WTC11 (cell line): ENCODE measurements around the gene MEGF10. TPM values are rescaled to one million over a fixed set of nuclear protein-coding genes. Genes with fewer than 3 reads are reported as not detected.
"Not testable (repeated sequence)": the region's sequence is repeated elsewhere in the genome, so short reads cannot be mapped to it uniquely, and the experiment has no call there.

Experiments used
- ATAC-seq: fragments of 200-7000 bp; cut with Tn5 transposase; 2 replicates; pipeline ENCODE4 v1.10.0; 2021; ENCODE audit warnings: mild to moderate bottlenecking, moderate library complexity
- CTCF ChIA-PET: fragments of 300-600 bp; sonication (Branson Sonifier 250); formaldehyde crosslinking; loops from one replicate; lab custom pipeline; 2021; ENCODE audit warnings: antibody characterized with exemption; lab: Charles Lee
- POLR2A ChIA-PET: fragments of 350-600 bp; sonication (Branson Sonifier 250); formaldehyde crosslinking; loops from one replicate; lab custom pipeline; 2021; ENCODE audit warnings: antibody characterized with exemption; lab: Charles Lee
- DNase-seq: peaks from one replicate; pipeline ENCODE4 v3.0.0; 2021; ENCODE audit warnings: low spot score
- H3K27ac Mint-ChIP-seq: 2 replicates; pipeline ENCODE4 v1.8.0; 2021; ENCODE audit warnings: mixed read lengths
- H3K27me3 Mint-ChIP-seq: 2 replicates; pipeline ENCODE4 v1.8.0; 2021; ENCODE audit warnings: low read depth, mild to moderate bottlenecking, moderate library complexity, mixed read lengths
- H3K36me3 Mint-ChIP-seq: 2 replicates; pipeline ENCODE4 v1.8.0; 2021; ENCODE audit warnings: mixed read lengths
- H3K4me1 Mint-ChIP-seq: 2 replicates; pipeline ENCODE4 v1.8.0; 2022; ENCODE audit warnings: mixed read lengths
- H3K4me3 Mint-ChIP-seq: 2 replicates; pipeline ENCODE4 v1.8.0; 2021; ENCODE audit warnings: mild to moderate bottlenecking, moderate library complexity, mixed read lengths
- H3K9me3 Mint-ChIP-seq: 2 replicates; pipeline ENCODE4 v1.8.0; 2021; ENCODE audit warnings: mixed read lengths
- CBFB ChIP-seq: sonication (generic); formaldehyde crosslinking; IDR thresholded peaks from 2 replicates; pipeline ENCODE4 v1.8.1; 2022; ENCODE audit warnings: mild to moderate bottlenecking, low read depth, missing genetic modification reagents
- ETV6 ChIP-seq: sonication (generic); formaldehyde crosslinking; IDR thresholded peaks from 2 replicates; pipeline ENCODE4 v1.8.1; 2022; ENCODE audit warnings: mild to moderate bottlenecking, missing genetic modification reagents
- FOXP1 ChIP-seq: sonication (generic); formaldehyde crosslinking; IDR thresholded peaks from 2 replicates; pipeline ENCODE4 v1.8.0; 2022; ENCODE audit warnings: missing genetic modification reagents, mild to moderate bottlenecking, moderate library complexity, borderline replicate concordance
- GTF2I ChIP-seq: fragments of 250-450 bp; sonication (Bioruptor Pico); conservative IDR thresholded peaks from 2 replicates; pipeline ENCODE4 v1.4.0; 2021; ENCODE audit warnings: mild to moderate bottlenecking
- JUN ChIP-seq: sonication (generic); formaldehyde crosslinking; IDR thresholded peaks from 2 replicates; pipeline ENCODE4 v1.8.0; 2023; ENCODE audit warnings: mild to moderate bottlenecking, missing genetic modification reagents
- MYBL2 ChIP-seq: sonication (generic); formaldehyde crosslinking; IDR thresholded peaks from 2 replicates; pipeline ENCODE4 v1.8.1; 2023; ENCODE audit warnings: mild to moderate bottlenecking, moderate library complexity, missing genetic modification reagents
- PRRX2 ChIP-seq: fragments of 250-450 bp; sonication (Bioruptor Pico); IDR thresholded peaks from 2 replicates; pipeline ENCODE4 v1.8.0; 2021; ENCODE audit warnings: mild to moderate bottlenecking
- total RNA-seq: library from RNA; stranded (reverse); gene quantifications from 3 replicates; pipeline ENCODE4 v1.2.3, GENCODE V29; 2021
- TF ChIP-seq, protein P1 (sequence below): sonication (generic); formaldehyde crosslinking; IDR thresholded peaks from 2 replicates; pipeline ENCODE4 v1.8.1; 2023; ENCODE audit warnings: mild to moderate bottlenecking, missing genetic modification reagents
- TF ChIP-seq, protein P2 (sequence below): fragments of 250-450 bp; sonication (Bioruptor Pico); IDR thresholded peaks from 2 replicates; pipeline ENCODE4 v1.9.0; 2021; ENCODE audit warnings: mild to moderate bottlenecking
- TF ChIP-seq, protein P3 (sequence below): sonication (generic); formaldehyde crosslinking; IDR thresholded peaks from 2 replicates; pipeline ENCODE4 v1.8.1; 2023; ENCODE audit warnings: mild to moderate bottlenecking, moderate library complexity, missing genetic modification reagents
- TF ChIP-seq, protein P4 (sequence below): sonication (generic); formaldehyde crosslinking; IDR thresholded peaks from 2 replicates; pipeline ENCODE4 v1.8.0; 2023; ENCODE audit warnings: missing genetic modification reagents, mild to moderate bottlenecking, borderline replicate concordance
- TF ChIP-seq, protein P5 (sequence below): sonication (generic); formaldehyde crosslinking; IDR thresholded peaks from 2 replicates; pipeline ENCODE4 v1.8.0; 2022; ENCODE audit warnings: mild to moderate bottlenecking, missing genetic modification reagents
- TF ChIP-seq, protein P6 (sequence below): sonication (generic); formaldehyde crosslinking; IDR thresholded peaks from 2 replicates; pipeline ENCODE4 v1.8.1; 2023; ENCODE audit warnings: mild to moderate bottlenecking, missing genetic modification reagents, moderate library complexity

Gene MEGF10
- total RNA-seq, 1 experiment from 2014 or later: 24.5 TPM

DNA sequence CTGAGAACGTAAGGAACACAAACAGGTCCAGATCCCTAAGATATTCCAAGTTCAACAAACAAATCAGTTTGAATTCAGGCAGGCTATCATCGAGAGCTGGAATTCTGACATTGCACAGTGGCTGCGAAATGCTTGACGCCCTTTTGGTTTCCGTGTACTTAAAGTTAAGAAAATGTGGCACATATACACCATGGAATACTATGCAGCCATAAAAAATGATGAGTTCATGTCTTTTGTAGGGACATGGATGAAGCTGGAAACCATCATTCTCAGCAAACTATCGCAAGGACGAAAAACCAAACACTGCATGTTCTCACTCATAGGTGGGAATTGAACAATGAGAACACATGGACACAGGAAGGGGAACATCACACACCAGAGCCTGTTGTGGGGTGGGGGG is 17.7 kb downstream of the MEGF10 start:
- H3K4me3 Mint-ChIP-seq, H3K36me3 Mint-ChIP-seq, POLR2A ChIA-PET, H3K9me3 Mint-ChIP-seq, DNase-seq, H3K27me3 Mint-ChIP-seq, ATAC-seq: not testable (repeated sequence)
- CTCF ChIA-PET: interaction anchor here (1.0 to 1.6 kb wide), 4 partner anchors 9 to 66 kb away, joined by 3 to 5 read pairs (median 4); no protein-coding TSS in a partner anchor
- Mint-ChIP-seq H3K4me1 (peaks cover 72% of the 10 kb centered on the region), H3K27ac (peak overlapping the region; percentile 91)
- peak; percentile 85 for TF ChIP-seq GTF2I (CRISPR knock-in tag)

DNA sequence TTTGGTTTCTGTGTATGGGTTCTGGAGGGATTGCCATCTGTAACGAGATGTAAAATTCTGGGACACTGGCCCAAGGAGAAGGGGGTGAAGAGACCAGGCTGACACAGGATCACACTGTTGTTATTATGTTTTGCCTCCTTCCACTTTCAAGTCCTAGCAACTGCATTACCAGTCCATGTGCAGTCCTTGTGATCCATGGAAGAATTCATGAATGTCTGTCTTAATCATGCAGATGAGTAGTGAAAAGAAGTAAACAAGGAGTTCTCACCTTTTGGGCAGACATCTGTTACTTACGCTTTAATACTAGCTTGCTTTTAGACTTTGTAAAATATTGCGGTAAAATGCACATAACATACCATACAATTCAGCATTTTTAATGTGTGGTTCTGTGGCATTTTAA is 18.3 kb downstream of the MEGF10 start:
- no peak overlapping the region for H3K4me3 Mint-ChIP-seq
- peaks cover 10% of the 10 kb centered on the region for H3K36me3 Mint-ChIP-seq
- DNase-seq (no peak), ATAC-seq (no peak)
- ChIA-PET CTCF (no interaction called here), POLR2A (no interaction called here)
- TF ChIP-seq, protein P1, sequence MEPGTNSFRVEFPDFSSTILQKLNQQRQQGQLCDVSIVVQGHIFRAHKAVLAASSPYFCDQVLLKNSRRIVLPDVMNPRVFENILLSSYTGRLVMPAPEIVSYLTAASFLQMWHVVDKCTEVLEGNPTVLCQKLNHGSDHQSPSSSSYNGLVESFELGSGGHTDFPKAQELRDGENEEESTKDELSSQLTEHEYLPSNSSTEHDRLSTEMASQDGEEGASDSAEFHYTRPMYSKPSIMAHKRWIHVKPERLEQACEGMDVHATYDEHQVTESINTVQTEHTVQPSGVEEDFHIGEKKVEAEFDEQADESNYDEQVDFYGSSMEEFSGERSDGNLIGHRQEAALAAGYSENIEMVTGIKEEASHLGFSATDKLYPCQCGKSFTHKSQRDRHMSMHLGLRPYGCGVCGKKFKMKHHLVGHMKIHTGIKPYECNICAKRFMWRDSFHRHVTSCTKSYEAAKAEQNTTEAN (CRISPR knock-in tag): no peak
- TF ChIP-seq MYBL2 (CRISPR knock-in tag) (no peak), ETV6 (no peak), JUN (no peak), FOXP1 (CRISPR knock-in tag) (no peak), PRRX2 (CRISPR knock-in tag) (no peak), GTF2I (CRISPR knock-in tag) (no peak), CBFB (no peak)
- TF ChIP-seq, protein P2, sequence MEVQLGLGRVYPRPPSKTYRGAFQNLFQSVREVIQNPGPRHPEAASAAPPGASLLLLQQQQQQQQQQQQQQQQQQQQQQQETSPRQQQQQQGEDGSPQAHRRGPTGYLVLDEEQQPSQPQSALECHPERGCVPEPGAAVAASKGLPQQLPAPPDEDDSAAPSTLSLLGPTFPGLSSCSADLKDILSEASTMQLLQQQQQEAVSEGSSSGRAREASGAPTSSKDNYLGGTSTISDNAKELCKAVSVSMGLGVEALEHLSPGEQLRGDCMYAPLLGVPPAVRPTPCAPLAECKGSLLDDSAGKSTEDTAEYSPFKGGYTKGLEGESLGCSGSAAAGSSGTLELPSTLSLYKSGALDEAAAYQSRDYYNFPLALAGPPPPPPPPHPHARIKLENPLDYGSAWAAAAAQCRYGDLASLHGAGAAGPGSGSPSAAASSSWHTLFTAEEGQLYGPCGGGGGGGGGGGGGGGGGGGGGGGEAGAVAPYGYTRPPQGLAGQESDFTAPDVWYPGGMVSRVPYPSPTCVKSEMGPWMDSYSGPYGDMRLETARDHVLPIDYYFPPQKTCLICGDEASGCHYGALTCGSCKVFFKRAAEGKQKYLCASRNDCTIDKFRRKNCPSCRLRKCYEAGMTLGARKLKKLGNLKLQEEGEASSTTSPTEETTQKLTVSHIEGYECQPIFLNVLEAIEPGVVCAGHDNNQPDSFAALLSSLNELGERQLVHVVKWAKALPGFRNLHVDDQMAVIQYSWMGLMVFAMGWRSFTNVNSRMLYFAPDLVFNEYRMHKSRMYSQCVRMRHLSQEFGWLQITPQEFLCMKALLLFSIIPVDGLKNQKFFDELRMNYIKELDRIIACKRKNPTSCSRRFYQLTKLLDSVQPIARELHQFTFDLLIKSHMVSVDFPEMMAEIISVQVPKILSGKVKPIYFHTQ (CRISPR knock-in tag): no peak
- TF ChIP-seq, protein P3, sequence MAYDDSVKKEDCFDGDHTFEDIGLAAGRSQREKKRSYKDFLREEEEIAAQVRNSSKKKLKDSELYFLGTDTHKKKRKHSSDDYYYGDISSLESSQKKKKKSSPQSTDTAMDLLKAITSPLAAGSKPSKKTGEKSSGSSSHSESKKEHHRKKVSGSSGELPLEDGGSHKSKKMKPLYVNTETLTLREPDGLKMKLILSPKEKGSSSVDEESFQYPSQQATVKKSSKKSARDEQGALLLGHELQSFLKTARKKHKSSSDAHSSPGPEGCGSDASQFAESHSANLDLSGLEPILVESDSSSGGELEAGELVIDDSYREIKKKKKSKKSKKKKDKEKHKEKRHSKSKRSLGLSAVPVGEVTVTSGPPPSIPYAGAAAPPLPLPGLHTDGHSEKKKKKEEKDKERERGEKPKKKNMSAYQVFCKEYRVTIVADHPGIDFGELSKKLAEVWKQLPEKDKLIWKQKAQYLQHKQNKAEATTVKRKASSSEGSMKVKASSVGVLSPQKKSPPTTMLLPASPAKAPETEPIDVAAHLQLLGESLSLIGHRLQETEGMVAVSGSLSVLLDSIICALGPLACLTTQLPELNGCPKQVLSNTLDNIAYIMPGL (CRISPR knock-in tag): no peak
- TF ChIP-seq, protein P4, sequence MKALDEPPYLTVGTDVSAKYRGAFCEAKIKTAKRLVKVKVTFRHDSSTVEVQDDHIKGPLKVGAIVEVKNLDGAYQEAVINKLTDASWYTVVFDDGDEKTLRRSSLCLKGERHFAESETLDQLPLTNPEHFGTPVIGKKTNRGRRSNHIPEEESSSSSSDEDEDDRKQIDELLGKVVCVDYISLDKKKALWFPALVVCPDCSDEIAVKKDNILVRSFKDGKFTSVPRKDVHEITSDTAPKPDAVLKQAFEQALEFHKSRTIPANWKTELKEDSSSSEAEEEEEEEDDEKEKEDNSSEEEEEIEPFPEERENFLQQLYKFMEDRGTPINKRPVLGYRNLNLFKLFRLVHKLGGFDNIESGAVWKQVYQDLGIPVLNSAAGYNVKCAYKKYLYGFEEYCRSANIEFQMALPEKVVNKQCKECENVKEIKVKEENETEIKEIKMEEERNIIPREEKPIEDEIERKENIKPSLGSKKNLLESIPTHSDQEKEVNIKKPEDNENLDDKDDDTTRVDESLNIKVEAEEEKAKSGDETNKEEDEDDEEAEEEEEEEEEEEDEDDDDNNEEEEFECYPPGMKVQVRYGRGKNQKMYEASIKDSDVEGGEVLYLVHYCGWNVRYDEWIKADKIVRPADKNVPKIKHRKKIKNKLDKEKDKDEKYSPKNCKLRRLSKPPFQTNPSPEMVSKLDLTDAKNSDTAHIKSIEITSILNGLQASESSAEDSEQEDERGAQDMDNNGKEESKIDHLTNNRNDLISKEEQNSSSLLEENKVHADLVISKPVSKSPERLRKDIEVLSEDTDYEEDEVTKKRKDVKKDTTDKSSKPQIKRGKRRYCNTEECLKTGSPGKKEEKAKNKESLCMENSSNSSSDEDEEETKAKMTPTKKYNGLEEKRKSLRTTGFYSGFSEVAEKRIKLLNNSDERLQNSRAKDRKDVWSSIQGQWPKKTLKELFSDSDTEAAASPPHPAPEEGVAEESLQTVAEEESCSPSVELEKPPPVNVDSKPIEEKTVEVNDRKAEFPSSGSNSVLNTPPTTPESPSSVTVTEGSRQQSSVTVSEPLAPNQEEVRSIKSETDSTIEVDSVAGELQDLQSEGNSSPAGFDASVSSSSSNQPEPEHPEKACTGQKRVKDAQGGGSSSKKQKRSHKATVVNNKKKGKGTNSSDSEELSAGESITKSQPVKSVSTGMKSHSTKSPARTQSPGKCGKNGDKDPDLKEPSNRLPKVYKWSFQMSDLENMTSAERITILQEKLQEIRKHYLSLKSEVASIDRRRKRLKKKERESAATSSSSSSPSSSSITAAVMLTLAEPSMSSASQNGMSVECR (CRISPR knock-in tag): no peak
- TF ChIP-seq, protein P5, sequence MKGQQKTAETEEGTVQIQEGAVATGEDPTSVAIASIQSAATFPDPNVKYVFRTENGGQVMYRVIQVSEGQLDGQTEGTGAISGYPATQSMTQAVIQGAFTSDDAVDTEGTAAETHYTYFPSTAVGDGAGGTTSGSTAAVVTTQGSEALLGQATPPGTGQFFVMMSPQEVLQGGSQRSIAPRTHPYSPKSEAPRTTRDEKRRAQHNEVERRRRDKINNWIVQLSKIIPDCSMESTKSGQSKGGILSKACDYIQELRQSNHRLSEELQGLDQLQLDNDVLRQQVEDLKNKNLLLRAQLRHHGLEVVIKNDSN (CRISPR knock-in tag): no peak
- TF ChIP-seq, protein P6, sequence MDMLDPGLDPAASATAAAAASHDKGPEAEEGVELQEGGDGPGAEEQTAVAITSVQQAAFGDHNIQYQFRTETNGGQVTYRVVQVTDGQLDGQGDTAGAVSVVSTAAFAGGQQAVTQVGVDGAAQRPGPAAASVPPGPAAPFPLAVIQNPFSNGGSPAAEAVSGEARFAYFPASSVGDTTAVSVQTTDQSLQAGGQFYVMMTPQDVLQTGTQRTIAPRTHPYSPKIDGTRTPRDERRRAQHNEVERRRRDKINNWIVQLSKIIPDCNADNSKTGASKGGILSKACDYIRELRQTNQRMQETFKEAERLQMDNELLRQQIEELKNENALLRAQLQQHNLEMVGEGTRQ (CRISPR knock-in tag): no peak
- H3K4me1 Mint-ChIP-seq: peaks cover 76% of the 10 kb centered on the region
- peak overlapping the region; percentile 30; the same call in 1 of the 2 replicates for H3K27ac Mint-ChIP-seq
- no peaks in the 10 kb centered on the region for H3K27me3 Mint-ChIP-seq
- peaks cover 7% of the 10 kb centered on the region; the same call in 1 of the 2 replicates for H3K9me3 Mint-ChIP-seq
